Mucosa of descending colon (tissue), 3 donors: ENCODE measurements around the gene TSPEAR. TPM values are rescaled to one million over a fixed set of nuclear protein-coding genes. Genes with fewer than 3 reads are reported as not detected.

Experiments used
- ATAC-seq: fragments of 200-7000 bp; cut with Tn5 transposase; one replicate; pipeline ENCODE4 v1.9.1; 2020; ENCODE audit warnings: mild to moderate bottlenecking, moderate library complexity
- DNase-seq, 3 donors: peaks; one replicate each; pipeline ENCODE4 v3.0.0-alpha.2; 2020
- H3K36me3 ChIP-seq: fragments of 200-600 bp; one replicate; pipeline ENCODE4 v1.8.0; 2021; ENCODE audit warnings: low read depth, mild to moderate bottlenecking
- H3K4me1 ChIP-seq: fragments of 200-600 bp; one replicate; pipeline ENCODE4 v1.8.0; 2021; ENCODE audit warnings: low read depth, mild to moderate bottlenecking
- H3K4me3 ChIP-seq: fragments of 200-600 bp; one replicate; pipeline ENCODE4 v1.8.0; 2021; ENCODE audit warnings: mild to moderate bottlenecking
- H3K9me3 ChIP-seq: fragments of 200-600 bp; one replicate; pipeline ENCODE4 v1.8.0; 2021; ENCODE audit warnings: mild to moderate bottlenecking
- CTCF ChIP-seq: fragments of 200-600 bp; IDR thresholded peaks from one replicate; pipeline ENCODE4 v1.8.0; 2022; ENCODE audit warnings: antibody characterized with exemption, mild to moderate bottlenecking
- intact Hi-C, 2 donors: fragments of 100-400 bp; cut with DNase I in 1 of 2; cut with micrococcal nuclease in 1 of 2; formaldehyde crosslinking; loops; one replicate each; pipeline versions ENCODE4 v1.11.0 to v1.11.1; 2022; cut with DNase I, micrococcal nuclease
- total RNA-seq, 3 donors: library from RNA; stranded (reverse); fragmentation: NEBNext Ultra II Directional in 2 of 3; extraction: Animal tissue kit (Norgen Biotek cat#: 25700) in 2 of 3; gene quantifications; one replicate each; pipeline versions ENCODE4 v1.2.1 to v1.2.4, GENCODE V29; 2021 to 2023
- donor health status: DM: no; HTN: no; CAD: no; lungs with moderate emphysema.
- donor health status: DM: no; HTN: no; CAD: no.
- donor health status: DM: no; HTN: yes; CAD: no.

TSPEAR gene
- total RNA-seq, 3 donors from 2014 or later, result 0.28 TPM; not detected in 2

- TF ChIP-seq CTCF, result no peak
- Histone ChIP-seq H3K4me1 (peaks cover 7% of the 10 kb centered on the region), H3K4me3 (no peak overlapping the region), H3K9me3 (peaks cover 3% of the 10 kb centered on the region), H3K36me3 (no peaks in the 10 kb centered on the region)
- no peak for ATAC-seq
- intact Hi-C loops, result no loop called here
- DNase-seq, result no peak
Measured at GRCh38 chr21:44572959-44573583, 138.3 kb downstream of the TSPEAR start.

- no peak for TF ChIP-seq CTCF
- no peak for ATAC-seq
- no peak for DNase-seq
- H3K36me3 ChIP-seq, result no peaks in the 10 kb centered on the region
- intact Hi-C loops, result no loop called here
- peaks cover 7% of the 10 kb centered on the region for H3K4me1 ChIP-seq
- no peak overlapping the region for H3K4me3 ChIP-seq
- H3K9me3 ChIP-seq, result peaks cover 3% of the 10 kb centered on the region
Measured at GRCh38 chr21:44571844-44572782, 139.3 kb downstream of the TSPEAR start.

GRCh38 chr21:44571296-44571695 is 140.1 kb downstream of the TSPEAR start:
- no peak for TF ChIP-seq CTCF
- no peak overlapping the region for H3K4me3 ChIP-seq
- no peaks in the 10 kb centered on the region for H3K36me3 ChIP-seq
- H3K4me1 ChIP-seq, result peaks cover 7% of the 10 kb centered on the region
- intact Hi-C loops, result no loop called here
- no peak for ATAC-seq
- no peak for DNase-seq
- H3K9me3 ChIP-seq, result no peaks in the 10 kb centered on the region

GRCh38 chr21:44569861-44570517 is 141.4 kb downstream of the TSPEAR start:
- ATAC-seq (no peak), DNase-seq (no peak)
- intact Hi-C loops, result no loop called here
- H3K4me1 ChIP-seq, result peaks cover 7% of the 10 kb centered on the region
- no peak for TF ChIP-seq CTCF
- no peak overlapping the region for H3K4me3 ChIP-seq
- H3K9me3 ChIP-seq, result no peaks in the 10 kb centered on the region
- no peaks in the 10 kb centered on the region for H3K36me3 ChIP-seq

- no peak for DNase-seq
Measured at GRCh38 chr21:44568667-44569556, 142.5 kb downstream of the TSPEAR start.

More at GRCh38 chr21:44568667-44569556, 142.5 kb downstream of the TSPEAR start:
- ATAC-seq, result peak; percentile 29
- Histone ChIP-seq H3K4me1 (no peaks in the 10 kb centered on the region), H3K4me3 (no peak overlapping the region), H3K36me3 (no peaks in the 10 kb centered on the region), H3K9me3 (no peaks in the 10 kb centered on the region)
- intact Hi-C loops, result no loop called here
- no peak for TF ChIP-seq CTCF
